Suprapubic skin (tissue), 4 donors: ENCODE results near the gene NMRAL1. TPM values are rescaled to one million over a fixed set of nuclear protein-coding genes. Genes with fewer than 3 reads are reported as not detected.

Source experiments
- DNase-seq, 2 donors: peaks; one replicate each; pipeline ENCODE4 v3.0.0-alpha.2; 2019; ENCODE audit warnings: low spot score in 2 of 2
- H3K27ac ChIP-seq: fragments of 200-600 bp; sonication (generic); one replicate; pipeline ENCODE4 v1.5.1; 2019
- H3K27me3 ChIP-seq: fragments of 200-600 bp; sonication (generic); one replicate; pipeline ENCODE4 v1.5.1; 2019
- H3K36me3 ChIP-seq: fragments of 200-600 bp; sonication (generic); one replicate; pipeline ENCODE4 v1.5.1; 2019
- H3K4me1 ChIP-seq: fragments of 200-600 bp; sonication (generic); one replicate; pipeline ENCODE4 v1.5.1; 2019
- H3K4me3 ChIP-seq: fragments of 200-600 bp; sonication (generic); one replicate; pipeline ENCODE4 v1.5.1; 2019; ENCODE audit warnings: mild to moderate bottlenecking
- H3K9me3 ChIP-seq: fragments of 200-600 bp; sonication (generic); one replicate; pipeline ENCODE4 v1.5.1; 2019
- CTCF ChIP-seq, 2 donors: fragments of 200-600 bp in 1 of 2; fragments of 450-650 bp in 1 of 2; sonication (generic) in 1 of 2; IDR thresholded peaks; one replicate each; pipeline ENCODE4 v1.5.1; 2016 to 2019; ENCODE audit warnings: antibody characterized with exemption in 2 of 2, mild to moderate bottlenecking in 1 of 2, moderate library complexity in 1 of 2
- EP300 ChIP-seq: sonication (generic); formaldehyde crosslinking; IDR thresholded peaks from one replicate; pipeline ENCODE4 v1.6.1; 2017; ENCODE audit warnings: antibody characterized with exemption
- POLR2A ChIP-seq, 2 donors: fragments of 450-650 bp; IDR thresholded peaks; one replicate each; pipeline ENCODE4 v1.6.1; 2017; ENCODE audit warnings: antibody characterized with exemption in 2 of 2, mild to moderate bottlenecking in 2 of 2, moderate library complexity in 2 of 2
- POLR2AphosphoS5 ChIP-seq, 3 donors: sonication (generic); formaldehyde crosslinking; IDR thresholded peaks; one replicate each; pipeline ENCODE4 v1.6.1; 2017; ENCODE audit warnings: antibody characterized with exemption in 3 of 3
- WGBS: methylation state at CpG from one replicate; pipeline ENCODE4 v1.1.5; 2018; 5-methylcytosine and 5-hydroxymethylcytosine counted together
- total RNA-seq, 4 donors: library from RNA; depleted of rRNA; stranded (reverse); fragments of >200 nt; gene quantifications; one replicate each; pipeline ENCODE4 v1.1.0, GENCODE V29; 2016

The NMRAL1 gene
- 10 to 100 TPM; 52.7 to 72.3 (median 61.6) TPM for total RNA-seq

GRCh38 chr16:4474192-4474961, at the start of gene NMRAL1:
NMRAL1 (minus strand) TSS chr16:4474625; CDS start chr16:4474132, 493 bp downstream.
- no peaks in the 10 kb centered on the region for H3K27me3 ChIP-seq
- peak within 1 kb of the TSS; percentile 78 for H3K4me3 ChIP-seq
- TF ChIP-seq EP300 (no peak), POLR2AphosphoS5 (IDR thresholded peaks at IDR 0.05) (peak; percentile 48 to 72 (median 59)), POLR2A (IDR thresholded peaks at IDR 0.05) (peak in 1 of 2 donors; percentile 54), CTCF (IDR thresholded peaks at IDR 0.05) (no peak)
- no peaks in the 10 kb centered on the region for H3K9me3 ChIP-seq
- peak; percentile 96 for DNase-seq
- 5% methylated on average over 48 of the region's 60 CpGs for WGBS
- peaks cover 11% of the 10 kb centered on the region for H3K36me3 ChIP-seq
- peak within 1 kb of the TSS; percentile 89 for H3K27ac ChIP-seq
- peaks cover 41% of the 10 kb centered on the region for H3K4me1 ChIP-seq

- Histone ChIP-seq H3K36me3 (no peaks in the 10 kb centered on the region), H3K27me3 (no peaks in the 10 kb centered on the region), H3K27ac (no peak overlapping the region), H3K4me1 (peaks cover 12% of the 10 kb centered on the region), H3K4me3 (no peak overlapping the region), H3K9me3 (no peaks in the 10 kb centered on the region)
- WGBS: 90% methylated on average over 4 of the region's 4 CpGs
- no peak for DNase-seq
- TF ChIP-seq POLR2AphosphoS5 (IDR thresholded peaks at IDR 0.05) (no peak), EP300 (no peak), POLR2A (IDR thresholded peaks at IDR 0.05) (no peak), CTCF (IDR thresholded peaks at IDR 0.05) (no peak)
Measured at GRCh38 chr16:4523686-4524085, 49.3 kb upstream of the NMRAL1 start.

- TF ChIP-seq CTCF (IDR thresholded peaks at IDR 0.05) (no peak), POLR2AphosphoS5 (IDR thresholded peaks at IDR 0.05) (no peak), POLR2A (IDR thresholded peaks at IDR 0.05) (no peak), EP300 (no peak)
- Histone ChIP-seq H3K27me3 (no peaks in the 10 kb centered on the region), H3K36me3 (no peaks in the 10 kb centered on the region), H3K4me1 (peaks cover 12% of the 10 kb centered on the region), H3K4me3 (no peak overlapping the region), H3K27ac (no peak overlapping the region), H3K9me3 (no peaks in the 10 kb centered on the region)
- no peak for DNase-seq
- WGBS: 54% methylated on average over 5 of the region's 8 CpGs
Measured at GRCh38 chr16:4522051-4522581, 47.7 kb upstream of the NMRAL1 start.

- TF ChIP-seq CTCF (IDR thresholded peaks at IDR 0.05): no peak
- TF ChIP-seq EP300: no peak
- TF ChIP-seq POLR2AphosphoS5 (IDR thresholded peaks at IDR 0.05): no peak
- TF ChIP-seq POLR2A (IDR thresholded peaks at IDR 0.05): no peak
- no peak for DNase-seq
- WGBS: 82% methylated on average over 7 of the region's 7 CpGs
- no peaks in the 10 kb centered on the region for H3K36me3 ChIP-seq
- no peaks in the 10 kb centered on the region for H3K27me3 ChIP-seq
- H3K4me1 ChIP-seq: peaks cover 13% of the 10 kb centered on the region
- H3K4me3 ChIP-seq: no peak overlapping the region
- H3K27ac ChIP-seq: no peak overlapping the region
- no peaks in the 10 kb centered on the region for H3K9me3 ChIP-seq
Measured at GRCh38 chr16:4520913-4521312, 46.5 kb upstream of the NMRAL1 start.

DNA sequence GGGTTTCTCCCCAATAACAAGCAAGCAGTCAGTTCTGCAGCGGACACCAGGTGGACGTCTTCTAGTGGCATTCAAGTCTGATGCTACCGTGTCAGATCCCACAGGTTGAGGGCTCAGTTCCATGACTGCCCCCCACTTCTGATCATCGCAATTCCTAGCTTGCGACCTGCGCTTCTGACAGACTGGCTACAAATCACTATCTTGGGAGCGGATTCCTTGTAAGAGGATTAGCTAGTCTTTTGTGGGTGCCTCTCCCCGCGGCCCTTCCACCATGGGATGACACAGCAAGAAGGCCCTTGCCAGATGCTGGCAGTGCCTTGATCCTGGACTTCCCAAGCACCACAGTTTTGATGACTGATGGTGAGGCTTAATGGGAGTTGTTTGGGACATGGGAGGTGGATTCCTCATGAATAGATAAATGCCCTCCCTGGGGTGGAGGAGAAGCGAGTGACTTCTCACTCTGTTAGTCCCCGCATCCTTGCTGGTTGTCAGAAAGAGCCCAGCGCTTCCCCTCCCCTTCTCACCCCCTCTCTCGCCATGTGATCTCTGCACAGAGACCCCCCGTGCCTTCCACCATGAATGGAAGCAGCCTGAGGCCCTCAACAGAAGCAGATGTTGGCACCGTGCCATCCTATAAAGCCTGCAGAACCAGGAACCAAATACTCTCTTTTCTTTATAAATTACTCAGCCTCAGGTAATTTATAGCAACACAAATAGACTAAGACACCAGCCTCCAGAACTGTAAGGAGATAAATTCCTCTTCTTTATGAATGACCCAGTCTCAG, 45.0 kb upstream of the NMRAL1 start:
- no peaks in the 10 kb centered on the region for H3K9me3 ChIP-seq
- no peak overlapping the region for H3K4me3 ChIP-seq
- DNase-seq: no peak
- no peak overlapping the region for H3K27ac ChIP-seq
- H3K27me3 ChIP-seq: no peaks in the 10 kb centered on the region
- 79% methylated on average over 15 of the region's 15 CpGs for WGBS
- no peak for TF ChIP-seq POLR2AphosphoS5 (IDR thresholded peaks at IDR 0.05)
- TF ChIP-seq CTCF (IDR thresholded peaks at IDR 0.05): no peak
- no peak for TF ChIP-seq EP300
- no peak for TF ChIP-seq POLR2A (IDR thresholded peaks at IDR 0.05)
- H3K36me3 ChIP-seq: no peaks in the 10 kb centered on the region
- peaks cover 20% of the 10 kb centered on the region for H3K4me1 ChIP-seq
